Epithelial cell of esophagus (primary cell): ENCODE measurements around the gene MITF.

Experiments
- DNase-seq: peaks from one replicate; pipeline ENCODE4 v3.0.0; 2010; ENCODE audit warnings: low read depth
- H3K4me3 ChIP-seq: 2 replicates; pipeline ENCODE4 v1.5.1; 2011; ENCODE audit warnings: mild to moderate bottlenecking, low read length, control low read depth
- CTCF ChIP-seq: IDR thresholded peaks from 2 replicates; pipeline ENCODE4 v1.5.1; 2011; ENCODE audit warnings: low read depth, mild to moderate bottlenecking, low read length, control low read depth, inconsistent platforms; ENCODE audit not compliant: insufficient read depth; ENCODE audit errors: missing control alignments

Gene MITF

GRCh38 chr3:69725994-69726571, 13.2 kb upstream of the MITF start:
- no peak for DNase-seq
- no peak for TF ChIP-seq CTCF
- no peak overlapping the region for H3K4me3 ChIP-seq

GRCh38 chr3:69729147-69729919, 9.9 kb upstream of the MITF start:
- no peak overlapping the region for H3K4me3 ChIP-seq
- no peak for DNase-seq
- TF ChIP-seq CTCF: no peak

GRCh38 chr3:69731080-69731479, 8.2 kb upstream of the MITF start:
- no peak for TF ChIP-seq CTCF

GRCh38 chr3:69735893-69736292, 3.4 kb upstream of the MITF start:
- DNase-seq: no peak
- TF ChIP-seq CTCF: no peak
- H3K4me3 ChIP-seq: no peak overlapping the region

More at GRCh38 chr3:69731080-69731479, 8.2 kb upstream of the MITF start:
- no peak overlapping the region for H3K4me3 ChIP-seq
- DNase-seq: no peak

- H3K4me3 ChIP-seq: no peak overlapping the region
- TF ChIP-seq CTCF: no peak
These were observed 1.9 kb upstream of the MITF start for GRCh38 chr3:69737392-69737791.

GRCh38 chr3:69738315-69738714, 949 bp upstream of the MITF start:
- no peak for TF ChIP-seq CTCF
- peak overlapping the region; percentile 71 for H3K4me3 ChIP-seq
- DNase-seq: peak; percentile 27

More at GRCh38 chr3:69737392-69737791, 1.9 kb upstream of the MITF start:
- DNase-seq: no peak

- TF ChIP-seq CTCF: no peak
- peak overlapping the region; percentile 71 for H3K4me3 ChIP-seq
- DNase-seq: peak; percentile 18
These were observed 433 bp upstream of the MITF start for GRCh38 chr3:69738859-69739203.
